Hematopoietic multipotent progenitor cell treated with erythropoietin and hydrocortisone succinate and interleukin-3 and kit ligand, for 8 days (in vitro differentiated cells): ENCODE data around the gene TMEM89.

Source experiments
- DNase-seq: peaks from one replicate; pipeline ENCODE4 v3.0.0-alpha.2; 2015

TMEM89 gene

GRCh38 chr3:48639944-48640606, 18.5 kb upstream of the TMEM89 start:
- DNase-seq: no peak

DNA sequence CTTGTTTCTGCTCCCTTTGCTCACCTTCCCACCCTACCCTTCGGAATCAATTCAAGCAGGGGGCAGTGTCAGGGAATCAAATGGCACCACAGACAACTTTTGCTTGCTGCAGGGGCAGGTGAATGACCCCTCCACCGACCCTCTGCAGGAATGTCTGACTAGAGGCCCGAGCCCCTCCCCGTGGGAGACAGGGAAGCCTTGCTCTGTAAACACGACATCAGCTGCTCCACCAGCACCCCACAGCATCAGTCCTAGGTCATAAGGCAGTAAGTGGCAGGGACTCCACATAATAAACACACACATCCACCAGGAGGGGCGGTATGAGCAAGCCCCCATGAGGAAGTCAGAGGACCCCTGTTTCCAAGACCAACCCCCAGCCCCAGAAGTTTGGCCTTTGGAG, 15.7 kb upstream of the TMEM89 start:
- DNase-seq: no peak

GRCh38 chr3:48636149-48636655, 14.6 kb upstream of the TMEM89 start:
- DNase-seq: no peak

DNA sequence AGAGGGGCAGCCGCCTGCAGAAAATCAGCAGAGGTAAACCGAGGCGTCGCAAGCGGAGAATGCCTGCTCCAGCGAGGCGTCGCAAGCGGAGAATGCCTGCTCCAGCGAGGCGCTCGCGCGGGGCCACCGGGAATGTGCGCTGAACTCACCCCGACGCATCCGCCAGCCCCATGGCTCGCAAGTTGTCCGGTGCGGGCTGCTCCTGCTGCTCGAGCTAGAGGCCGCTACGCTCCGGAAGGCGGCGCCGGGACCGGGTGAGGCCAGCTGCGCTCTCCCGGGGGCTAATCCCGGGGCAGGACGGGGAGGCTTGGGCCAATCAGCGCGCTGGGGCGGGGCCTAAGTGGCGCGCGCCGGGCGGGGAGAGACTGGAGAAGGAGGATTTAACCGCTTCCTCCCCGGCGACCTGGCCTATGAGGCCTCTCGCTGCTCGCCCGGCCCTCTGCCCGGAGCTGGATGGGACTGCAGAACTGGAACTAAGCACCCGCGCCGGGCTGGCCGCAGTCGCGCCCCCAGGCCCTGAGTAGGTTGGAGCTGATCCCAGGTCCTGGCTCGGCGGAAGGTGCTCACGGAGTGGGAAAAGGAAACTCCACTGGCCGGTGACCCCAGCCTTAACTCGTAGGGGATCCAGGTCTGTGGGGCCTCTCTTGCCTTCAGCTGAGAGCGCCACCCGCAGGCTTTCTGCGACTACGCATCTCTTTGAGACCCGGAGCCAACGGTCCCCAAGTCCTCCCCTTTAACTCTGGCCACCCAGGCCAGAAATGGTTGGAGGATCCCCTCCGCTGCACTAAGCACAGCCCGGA, 13.9 kb upstream of the TMEM89 start, which contains the start of gene SLC26A6:
TSS of gene SLC26A6 (minus strand) at position 240 of the 800 bp plus-strand sequence. CDS start at position 172, 68 bp downstream.
- DNase-seq: peak; percentile 95

GRCh38 chr3:48634661-48635221, 13.2 kb upstream of the TMEM89 start:
- DNase-seq: peak; percentile 76

- no peak for DNase-seq
These were observed 12.2 kb upstream of the TMEM89 start for GRCh38 chr3:48633743-48634142.

DNA sequence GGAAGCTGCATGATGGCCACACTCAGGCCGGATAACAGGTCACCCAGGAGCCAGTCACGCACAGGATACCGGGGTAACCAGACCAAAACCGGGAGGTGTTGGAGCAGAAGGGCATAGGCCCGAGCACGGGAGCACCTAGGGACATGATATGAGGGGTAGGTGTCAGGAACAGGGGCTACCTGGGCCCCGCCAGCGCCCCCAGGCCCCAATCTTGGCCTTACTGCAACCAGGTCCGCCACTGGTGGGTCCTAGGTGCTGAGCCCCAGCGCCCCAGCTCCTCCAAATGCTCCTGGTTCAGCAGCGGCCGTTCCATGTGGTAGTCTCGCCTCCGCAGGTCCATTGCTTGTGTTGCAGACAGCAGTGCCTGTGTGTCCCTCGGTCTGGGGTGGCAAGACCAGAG, 11.7 kb upstream of the TMEM89 start:
- no peak for DNase-seq

- no peak for DNase-seq
These were observed 10.2 kb upstream of the TMEM89 start for GRCh38 chr3:48631516-48632448.

DNA sequence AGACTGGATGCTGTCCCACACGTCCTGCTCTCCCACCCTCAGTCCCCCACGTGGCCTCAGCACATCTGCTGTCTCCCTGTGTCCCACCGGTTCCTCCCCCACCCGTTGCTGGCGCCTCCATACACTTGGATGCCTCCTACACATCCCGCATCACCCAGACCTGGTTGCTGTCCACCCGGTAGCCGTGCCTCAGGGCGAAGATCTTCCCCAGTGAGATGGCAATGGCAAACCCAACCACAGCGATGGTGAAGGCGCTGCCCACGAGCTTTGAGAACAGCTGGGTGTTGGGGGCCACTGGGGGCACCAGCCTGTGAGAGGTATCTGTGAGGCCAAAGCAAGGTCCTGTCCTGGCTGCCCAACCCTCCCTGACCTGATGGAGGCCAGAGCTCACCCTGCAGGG, 9.3 kb upstream of the TMEM89 start:
- no peak for DNase-seq

DNA sequence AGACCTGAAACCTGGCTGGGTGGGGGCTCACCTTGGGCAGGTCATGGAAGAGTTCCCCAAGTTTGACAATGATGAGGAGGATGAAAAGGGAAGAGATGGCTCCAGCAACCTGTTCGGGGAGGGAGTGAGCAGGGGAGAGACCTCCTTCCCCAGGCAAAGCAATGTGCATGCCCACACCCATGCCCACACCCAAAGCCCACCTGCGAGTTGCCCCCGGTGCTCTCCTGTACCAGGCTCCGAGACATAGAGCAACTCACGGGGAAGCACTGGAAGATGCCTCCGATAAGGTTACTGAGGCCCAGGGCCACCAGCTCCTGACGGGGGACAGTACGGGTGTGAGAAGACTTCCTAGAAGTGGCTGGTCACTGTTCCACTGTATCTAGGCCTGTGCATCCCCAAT, 8.8 kb upstream of the TMEM89 start:
- DNase-seq: no peak

DNA sequence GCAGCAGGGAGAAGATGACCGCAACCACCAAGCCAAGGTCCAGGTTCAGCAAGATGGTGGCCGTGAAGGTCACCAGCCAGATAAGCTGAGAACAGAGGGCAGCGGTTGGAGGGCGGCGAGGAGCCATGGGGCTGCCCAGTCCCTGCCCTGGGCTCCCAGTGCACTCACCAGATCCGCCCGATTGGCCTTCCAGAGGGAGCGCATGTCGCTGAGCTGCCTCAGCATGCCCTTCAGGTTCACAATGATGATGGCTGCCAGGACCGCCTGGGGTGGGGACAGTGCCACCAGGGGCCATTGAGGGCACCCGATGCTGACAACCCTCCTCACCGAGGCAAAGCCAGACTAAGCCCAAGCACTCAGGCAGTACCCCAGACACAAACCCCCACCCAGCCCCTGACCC, 8.3 kb upstream of the TMEM89 start:
- no peak for DNase-seq

DNA sequence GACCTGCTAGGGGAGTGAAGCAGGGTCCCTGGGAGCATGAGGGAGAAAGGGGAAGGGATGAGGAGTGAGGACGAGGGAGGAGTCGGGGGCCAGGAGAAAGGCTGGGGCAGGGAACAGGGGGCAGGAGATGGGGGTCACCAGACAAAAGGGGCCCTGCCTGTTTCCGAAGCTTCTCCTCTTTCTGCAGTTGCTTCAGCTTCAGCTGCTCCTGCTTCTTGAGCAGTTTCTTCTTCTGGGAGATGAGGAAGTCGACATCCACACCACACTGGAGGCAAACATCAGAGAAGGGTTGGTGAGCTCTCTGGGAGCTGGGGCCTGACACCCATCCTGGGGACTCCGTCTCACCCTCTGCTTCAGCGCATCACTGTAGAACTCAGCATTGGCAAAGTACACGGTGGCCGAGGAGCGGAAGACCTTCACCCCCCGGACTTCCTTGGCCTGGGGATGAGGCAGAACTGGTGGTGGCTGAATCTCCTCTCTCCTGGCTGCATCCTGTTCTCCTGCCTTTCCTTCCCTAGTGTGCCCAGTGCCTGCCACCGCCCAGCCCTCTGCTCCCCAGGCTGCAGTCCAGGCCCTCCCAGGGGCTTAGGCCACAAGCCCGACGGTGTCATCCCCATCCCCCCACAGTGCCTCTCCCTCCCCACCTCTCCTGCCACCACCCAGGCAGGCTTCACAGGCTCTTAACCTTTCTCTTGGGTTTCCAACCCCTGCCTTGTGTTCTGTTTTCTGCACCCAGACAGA, 6.9 kb upstream of the TMEM89 start:
- no peak for DNase-seq

DNA sequence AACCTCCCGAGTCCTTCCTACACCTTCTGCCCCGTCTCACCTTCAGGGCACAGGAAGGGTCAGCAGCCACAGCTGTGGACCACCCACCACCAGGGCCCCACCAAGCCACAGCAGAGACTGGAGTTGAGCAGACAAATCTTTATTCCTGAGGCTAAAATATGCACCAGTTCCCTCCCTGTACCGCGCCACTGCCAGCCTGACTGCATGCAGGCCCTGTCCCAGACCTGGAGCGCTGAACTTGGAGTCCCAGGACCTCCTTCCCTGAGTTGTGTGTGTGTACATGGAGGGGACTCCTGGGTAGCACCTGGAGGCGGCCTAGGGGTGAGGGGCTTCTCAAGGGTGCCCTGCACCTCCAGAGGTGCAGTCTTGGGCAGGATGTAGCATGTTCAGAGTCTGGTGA, 4.0 kb upstream of the TMEM89 start:
- no peak for DNase-seq

DNA sequence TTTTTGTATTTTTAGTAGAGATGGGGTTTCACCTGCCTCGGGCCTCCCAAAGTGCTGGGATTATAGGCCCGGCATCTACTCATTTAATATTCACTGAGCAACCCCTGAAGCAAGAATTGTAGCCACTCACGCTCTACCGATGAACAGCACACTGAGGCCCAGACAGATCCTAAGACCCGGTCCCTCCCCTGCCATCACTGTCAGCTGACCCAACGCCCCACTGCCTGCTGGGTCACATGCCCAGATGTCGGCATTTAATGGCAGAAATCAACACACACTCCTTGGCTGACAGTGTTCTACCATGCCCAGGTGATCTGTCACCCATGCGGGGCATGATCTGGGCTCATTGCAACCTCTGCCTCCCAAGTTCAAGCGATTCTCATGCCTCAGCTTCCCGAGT, 3.2 kb upstream of the TMEM89 start:
- no peak for DNase-seq

DNA sequence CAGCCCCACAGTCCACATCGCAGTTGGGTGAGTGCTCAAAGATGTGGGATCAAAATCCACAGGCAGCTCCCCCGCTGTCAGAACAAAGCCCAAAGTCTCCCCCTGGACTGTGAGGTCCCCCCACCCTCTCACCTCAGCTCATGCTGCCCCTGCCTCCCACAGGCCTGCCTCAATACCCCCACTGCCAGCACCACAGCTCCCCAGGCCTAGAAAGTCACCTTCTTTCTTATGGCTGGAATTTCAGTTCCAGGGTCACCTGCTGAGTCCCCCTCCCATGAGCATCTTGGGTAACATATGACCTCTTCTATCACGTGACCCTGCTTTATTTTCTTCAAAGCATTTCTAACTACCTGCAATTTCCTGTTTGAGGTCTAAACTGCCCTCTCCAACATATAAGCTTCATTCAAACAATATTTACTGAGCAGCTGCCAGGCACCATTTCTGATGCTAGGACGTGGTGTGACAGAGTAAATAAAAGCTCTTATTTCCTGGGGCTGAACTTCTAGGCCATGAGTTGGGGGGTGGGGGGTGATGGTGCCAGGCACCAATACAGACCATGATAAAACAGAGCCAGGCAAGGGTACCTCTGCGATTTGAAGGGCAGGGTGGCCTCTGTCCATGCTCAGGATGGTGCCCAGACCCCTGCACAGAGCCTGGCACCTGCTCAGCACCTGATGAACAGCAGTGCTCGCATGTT, 2.4 kb upstream of the TMEM89 start:
- DNase-seq: no peak

GRCh38 chr3:48619541-48620524, 1.7 kb downstream of the TMEM89 start:
- no peak for DNase-seq

GRCh38 chr3:48617559-48617958, 4.0 kb downstream of the TMEM89 start:
- DNase-seq: no peak

DNA sequence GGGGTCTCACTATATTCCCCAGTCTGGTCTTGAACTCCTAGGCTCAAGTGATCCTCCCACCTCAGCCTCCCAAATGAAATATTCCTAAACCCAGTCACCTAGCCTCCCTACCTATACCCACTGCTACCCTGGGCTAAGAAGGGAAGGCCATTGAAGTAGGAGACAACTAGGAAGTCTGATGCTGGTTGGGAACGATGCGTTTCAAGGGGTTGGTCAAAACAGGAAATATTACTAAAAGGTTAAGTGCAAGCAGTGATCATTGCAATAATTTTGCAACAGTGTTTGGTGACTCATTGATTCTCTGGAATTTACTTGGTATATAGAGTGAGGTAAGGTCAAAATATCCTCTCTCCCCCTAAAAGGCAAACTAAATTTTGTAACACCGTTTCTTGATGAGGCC, 7.5 kb downstream of the TMEM89 start:
- DNase-seq: no peak

DNA sequence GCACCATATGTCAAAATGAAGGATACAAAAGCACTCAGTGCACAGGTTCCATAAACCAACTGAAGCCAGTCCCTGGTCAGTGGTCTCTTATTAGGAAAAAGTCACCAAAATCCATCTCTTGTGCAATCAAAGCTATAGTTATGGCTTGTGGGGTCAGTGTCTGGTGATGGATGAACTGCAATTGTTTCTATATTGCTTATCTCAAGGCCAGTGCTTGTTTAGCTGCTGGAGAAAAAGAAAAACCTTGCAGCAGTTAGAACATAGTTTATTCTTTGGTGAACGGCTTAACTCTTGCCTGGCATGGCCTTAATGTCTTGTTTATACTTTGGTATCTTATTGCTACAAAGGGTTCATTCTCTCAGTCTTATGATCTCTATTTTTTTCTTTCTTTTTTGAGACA, 9.3 kb downstream of the TMEM89 start:
- DNase-seq: no peak
